Hair follicle dermal papilla cell (primary cell): ENCODE data around the gene TOLLIP. TPM values are rescaled to one million over a fixed set of nuclear protein-coding genes. Genes with fewer than 3 reads are reported as not detected.

ENCODE experiments used
- small RNA-seq: library from RNA; depleted of rRNA; stranded (forward); fragments of <200 nt; gene quantifications from one replicate; pipeline ENCODE3, GENCODE V24; 2012
- total RNA-seq: library from RNA; depleted of rRNA; stranded (reverse); fragments of >200 nt; gene quantifications from 2 replicates; pipeline ENCODE4 v1.2.3, GENCODE V29; 2012

Gene TOLLIP
- total RNA-seq, result 43.6 and 45.1 TPM in 2 replicates

GRCh38 chr11:1309498-1310317 lies at the start of gene TOLLIP:
Gene TOLLIP (minus strand): TSS chr11:1309632. CDS start chr11:1309498, 134 bp downstream.

Small RNA genes lying within 50 kb of the gene (small RNA-seq; reads per million reads assigned to genes)
- gene MIR6744, result not detected

Other genes starting within 250 kb of the TOLLIP start
- not detected in 2 replicates for gene MUC2, start 234.8 kb downstream of the TOLLIP start, total RNA-seq
- not detected in 2 replicates for gene MUC5AC, start 151.7 kb downstream of the TOLLIP start, total RNA-seq
- gene MUC5B, start 86.6 kb downstream of the TOLLIP start, total RNA-seq, result not detected in 2 replicates
- gene BRSK2, start 80.3 kb upstream of the TOLLIP start, total RNA-seq, result 0.32 TPM in 1 of 2 replicates, not detected in the other
- gene MOB2, start 177.1 kb upstream of the TOLLIP start, total RNA-seq, result 21.7 and 23.4 TPM in 2 replicates